ENCODE results near the gene SCNN1A.

- no peak for TF ChIP-seq CTCF (IDR thresholded peaks at IDR 0.05)
- TF ChIP-seq POLR2AphosphoS5 (IDR thresholded peaks at IDR 0.05): no peak
- no peak for TF ChIP-seq POLR2A (IDR thresholded peaks at IDR 0.05)
Measured at GRCh38 chr12:6346235-6346832, 29.0 kb downstream of the SCNN1A start.

Measured in sigmoid colon (tissue), 4 donors.